Measurements from ENCODE around the gene ADM5.

GRCh38 chr19:49643466-49643865 lies 45.9 kb upstream of the ADM5 start:
- TF ChIP-seq CTCF (IDR thresholded peaks at IDR 0.05; ENCODE audit: poor library complexity, severe bottlenecking), result no peak
- TF ChIP-seq, protein P1, sequence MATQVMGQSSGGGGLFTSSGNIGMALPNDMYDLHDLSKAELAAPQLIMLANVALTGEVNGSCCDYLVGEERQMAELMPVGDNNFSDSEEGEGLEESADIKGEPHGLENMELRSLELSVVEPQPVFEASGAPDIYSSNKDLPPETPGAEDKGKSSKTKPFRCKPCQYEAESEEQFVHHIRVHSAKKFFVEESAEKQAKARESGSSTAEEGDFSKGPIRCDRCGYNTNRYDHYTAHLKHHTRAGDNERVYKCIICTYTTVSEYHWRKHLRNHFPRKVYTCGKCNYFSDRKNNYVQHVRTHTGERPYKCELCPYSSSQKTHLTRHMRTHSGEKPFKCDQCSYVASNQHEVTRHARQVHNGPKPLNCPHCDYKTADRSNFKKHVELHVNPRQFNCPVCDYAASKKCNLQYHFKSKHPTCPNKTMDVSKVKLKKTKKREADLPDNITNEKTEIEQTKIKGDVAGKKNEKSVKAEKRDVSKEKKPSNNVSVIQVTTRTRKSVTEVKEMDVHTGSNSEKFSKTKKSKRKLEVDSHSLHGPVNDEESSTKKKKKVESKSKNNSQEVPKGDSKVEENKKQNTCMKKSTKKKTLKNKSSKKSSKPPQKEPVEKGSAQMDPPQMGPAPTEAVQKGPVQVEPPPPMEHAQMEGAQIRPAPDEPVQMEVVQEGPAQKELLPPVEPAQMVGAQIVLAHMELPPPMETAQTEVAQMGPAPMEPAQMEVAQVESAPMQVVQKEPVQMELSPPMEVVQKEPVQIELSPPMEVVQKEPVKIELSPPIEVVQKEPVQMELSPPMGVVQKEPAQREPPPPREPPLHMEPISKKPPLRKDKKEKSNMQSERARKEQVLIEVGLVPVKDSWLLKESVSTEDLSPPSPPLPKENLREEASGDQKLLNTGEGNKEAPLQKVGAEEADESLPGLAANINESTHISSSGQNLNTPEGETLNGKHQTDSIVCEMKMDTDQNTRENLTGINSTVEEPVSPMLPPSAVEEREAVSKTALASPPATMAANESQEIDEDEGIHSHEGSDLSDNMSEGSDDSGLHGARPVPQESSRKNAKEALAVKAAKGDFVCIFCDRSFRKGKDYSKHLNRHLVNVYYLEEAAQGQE (IDR thresholded peaks at IDR 0.05; ENCODE audit: borderline replicate concordance), result no peak

Data from neural cell (in vitro differentiated cells).